Sigmoid colon (tissue), 4 donors: ENCODE measurements around the gene ADO.

Experiments used
- CTCF ChIP-seq, 4 experiments: fragments of 450-650 bp in 3 of 4; fragments of 200-600 bp in 1 of 4; IDR thresholded peaks; one replicate each; pipeline ENCODE4 v1.5.1; 2016 to 2019; ENCODE audit warnings: antibody characterized with exemption in 4 of 4, mild to moderate bottlenecking in 3 of 4, moderate library complexity in 2 of 4
- EP300 ChIP-seq, 4 donors: sonication (generic); formaldehyde crosslinking; IDR thresholded peaks; one replicate each; pipeline ENCODE4 v1.6.1; 2017; ENCODE audit warnings: antibody characterized with exemption in 4 of 4
- POLR2A ChIP-seq, 2 donors: fragments of 450-650 bp; IDR thresholded peaks; one replicate each; pipeline ENCODE4 v1.6.1; 2016; ENCODE audit warnings: antibody characterized with exemption in 2 of 2, mild to moderate bottlenecking in 2 of 2, moderate library complexity in 2 of 2
- POLR2AphosphoS5 ChIP-seq, 4 donors: sonication (generic); formaldehyde crosslinking; IDR thresholded peaks; one replicate each; pipeline ENCODE4 v1.6.1; 2017; ENCODE audit warnings: antibody characterized with exemption in 4 of 4

DNA sequence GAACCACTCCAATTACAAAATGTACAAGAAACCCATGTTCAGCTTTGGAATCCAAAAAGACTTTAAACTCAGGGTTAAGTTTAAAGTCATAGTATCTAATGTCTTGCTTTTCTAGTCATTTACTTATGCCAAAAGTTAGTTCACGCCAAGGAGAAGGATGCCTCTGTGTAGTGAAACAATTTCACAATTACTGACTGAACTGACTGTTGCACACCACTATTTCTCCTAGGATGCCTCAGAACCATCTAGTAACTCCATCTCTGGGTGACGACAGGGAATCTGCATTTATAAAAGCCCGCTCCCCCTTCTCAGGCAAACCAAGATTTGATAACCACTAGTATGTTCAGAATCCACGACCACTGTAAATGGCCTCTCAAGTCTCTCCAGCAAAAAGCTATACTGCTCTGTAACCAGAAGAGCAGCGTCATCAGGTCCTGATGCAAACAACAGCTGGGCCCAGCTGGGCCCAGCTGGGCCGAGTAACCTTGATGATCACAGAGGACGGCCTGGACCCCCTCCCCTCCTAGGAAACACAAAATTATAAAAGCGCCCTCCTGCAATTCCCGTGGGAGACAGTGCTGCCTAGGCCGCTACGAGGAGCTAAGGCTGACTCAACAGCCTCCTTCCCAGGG lies 680 bp upstream of the ADO start:
- no peak for TF ChIP-seq EP300 (IDR thresholded peaks at IDR 0.05)
- TF ChIP-seq CTCF (IDR thresholded peaks at IDR 0.05): no peak
- TF ChIP-seq POLR2A (IDR thresholded peaks at IDR 0.05): no peak
- no peak for TF ChIP-seq POLR2AphosphoS5 (IDR thresholded peaks at IDR 0.05)
